GM10266 (cell line): Measurements from ENCODE around the gene HS3ST6.
"Not testable (repeated sequence)": the region's sequence is repeated elsewhere in the genome, so short reads cannot be mapped to it uniquely, and the experiment has no call there.

Experiments
- DNase-seq: peaks from one replicate; pipeline ENCODE4 v3.0.0; 2012; ENCODE audit errors: extremely low spot score
- TF ChIP-seq, protein P1 (sequence below): IDR thresholded peaks from 2 replicates; pipeline ENCODE4 v1.5.1; 2012; ENCODE audit warnings: mild to moderate bottlenecking, low read depth; ENCODE audit not compliant: control insufficient read depth, insufficient read depth; ENCODE audit errors: missing control alignments

HS3ST6 gene

DNA sequence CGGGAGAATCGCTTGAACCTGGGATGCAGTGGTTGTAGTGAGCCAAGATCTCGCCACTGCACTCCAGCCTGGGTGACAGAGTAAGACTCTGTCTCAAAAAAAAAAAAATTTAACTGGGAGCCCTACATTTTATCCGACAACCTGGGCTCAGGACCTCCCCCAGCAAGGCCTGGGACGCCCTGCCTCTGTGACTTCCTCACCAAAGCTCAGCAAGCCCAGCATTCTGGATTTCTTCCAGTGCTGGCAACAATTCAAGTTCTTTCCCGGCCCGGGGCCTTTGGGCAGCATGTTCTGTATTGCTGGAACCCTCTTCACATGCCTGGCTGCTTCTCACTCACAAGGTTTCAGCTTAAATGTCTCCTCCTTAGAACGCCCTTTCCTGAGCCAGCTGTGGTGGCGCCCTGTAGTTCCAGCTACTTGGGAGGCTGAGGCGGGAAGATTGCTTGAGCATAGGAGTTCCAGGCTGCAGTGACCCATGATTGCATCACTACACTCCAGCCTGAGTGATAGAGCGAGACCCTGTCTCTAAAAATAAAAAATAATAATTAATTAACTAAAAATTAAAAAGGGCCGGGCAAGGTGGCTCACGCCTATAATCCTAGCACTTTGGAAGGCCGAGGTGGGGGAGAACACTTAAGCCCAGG, 30.4 kb downstream of the HS3ST6 start:
- TF ChIP-seq, protein P1, sequence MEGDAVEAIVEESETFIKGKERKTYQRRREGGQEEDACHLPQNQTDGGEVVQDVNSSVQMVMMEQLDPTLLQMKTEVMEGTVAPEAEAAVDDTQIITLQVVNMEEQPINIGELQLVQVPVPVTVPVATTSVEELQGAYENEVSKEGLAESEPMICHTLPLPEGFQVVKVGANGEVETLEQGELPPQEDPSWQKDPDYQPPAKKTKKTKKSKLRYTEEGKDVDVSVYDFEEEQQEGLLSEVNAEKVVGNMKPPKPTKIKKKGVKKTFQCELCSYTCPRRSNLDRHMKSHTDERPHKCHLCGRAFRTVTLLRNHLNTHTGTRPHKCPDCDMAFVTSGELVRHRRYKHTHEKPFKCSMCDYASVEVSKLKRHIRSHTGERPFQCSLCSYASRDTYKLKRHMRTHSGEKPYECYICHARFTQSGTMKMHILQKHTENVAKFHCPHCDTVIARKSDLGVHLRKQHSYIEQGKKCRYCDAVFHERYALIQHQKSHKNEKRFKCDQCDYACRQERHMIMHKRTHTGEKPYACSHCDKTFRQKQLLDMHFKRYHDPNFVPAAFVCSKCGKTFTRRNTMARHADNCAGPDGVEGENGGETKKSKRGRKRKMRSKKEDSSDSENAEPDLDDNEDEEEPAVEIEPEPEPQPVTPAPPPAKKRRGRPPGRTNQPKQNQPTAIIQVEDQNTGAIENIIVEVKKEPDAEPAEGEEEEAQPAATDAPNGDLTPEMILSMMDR: no peak
- no peak for DNase-seq

DNA sequence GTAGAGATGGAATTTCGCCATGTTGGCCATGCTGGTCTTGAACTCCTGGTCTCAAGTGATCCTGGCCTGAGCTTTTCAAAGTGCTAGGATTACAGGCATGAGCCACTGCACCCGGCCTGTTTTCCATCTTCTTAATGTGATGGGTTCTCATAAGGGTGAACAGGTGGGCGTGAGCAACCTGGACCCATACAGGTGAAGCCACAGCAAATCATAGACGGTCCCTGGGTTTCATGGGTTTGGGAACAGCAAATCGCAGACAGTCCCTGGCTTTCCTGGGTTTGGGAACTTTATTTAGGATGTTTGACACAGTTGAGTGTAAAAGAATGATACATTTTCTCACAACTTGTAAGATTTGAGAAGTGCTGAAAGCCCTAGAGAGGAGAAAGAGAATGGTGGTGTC, 33.3 kb downstream of the HS3ST6 start:
- DNase-seq: no peak
- TF ChIP-seq, protein P1: no peak

DNA sequence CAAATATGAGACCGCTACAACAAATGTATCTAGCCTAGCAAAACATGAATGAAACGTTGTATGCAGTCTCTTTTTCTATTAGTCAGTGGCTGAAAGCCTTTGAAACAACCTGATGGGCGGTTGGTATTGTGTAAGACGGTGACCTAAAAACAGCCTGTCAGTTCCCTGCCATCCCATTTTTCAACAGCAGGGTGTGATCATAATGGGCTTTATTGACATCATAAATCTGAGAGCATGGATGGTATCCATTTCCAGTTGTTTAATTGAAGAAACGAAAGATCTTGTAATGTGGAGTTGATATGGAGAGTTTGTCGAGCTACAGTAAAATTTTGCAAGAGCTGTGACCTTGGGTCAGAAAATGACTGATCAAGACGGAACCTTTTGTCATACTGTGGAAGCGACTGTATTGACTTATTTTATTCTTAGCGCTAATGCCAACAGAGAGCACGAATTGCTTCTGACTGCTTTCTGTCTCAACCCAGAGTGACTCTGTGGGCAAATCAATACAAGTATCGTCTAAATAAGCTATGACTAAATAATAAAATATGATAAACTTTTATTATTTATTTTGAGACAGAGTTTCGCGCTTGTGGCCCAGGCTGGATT, 34.0 kb downstream of the HS3ST6 start:
- no peak for DNase-seq

DNA sequence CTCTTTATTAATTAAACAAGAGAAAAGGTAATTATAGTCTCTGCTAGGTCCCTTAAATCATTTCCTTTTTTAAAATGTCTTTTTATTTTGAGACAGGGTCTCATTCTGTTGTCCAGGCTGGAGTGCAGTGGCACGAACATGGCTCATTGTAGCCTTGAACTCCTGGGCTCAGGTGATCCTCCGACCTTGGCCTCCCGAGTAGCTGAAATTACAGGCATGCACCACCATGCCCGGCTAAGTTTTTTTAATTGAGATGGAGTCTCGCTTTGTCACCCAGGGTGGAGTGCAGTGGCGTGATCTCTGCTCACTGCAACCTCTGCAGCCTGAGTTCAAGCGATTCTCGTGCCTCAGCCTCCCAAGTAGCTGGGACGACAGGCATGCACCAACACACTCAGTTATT, 37.0 kb downstream of the HS3ST6 start:
- DNase-seq: not testable (repeated sequence)

More for the DNA sequence above, 34.0 kb downstream of the HS3ST6 start:
- TF ChIP-seq, protein P1: no peak

DNA sequence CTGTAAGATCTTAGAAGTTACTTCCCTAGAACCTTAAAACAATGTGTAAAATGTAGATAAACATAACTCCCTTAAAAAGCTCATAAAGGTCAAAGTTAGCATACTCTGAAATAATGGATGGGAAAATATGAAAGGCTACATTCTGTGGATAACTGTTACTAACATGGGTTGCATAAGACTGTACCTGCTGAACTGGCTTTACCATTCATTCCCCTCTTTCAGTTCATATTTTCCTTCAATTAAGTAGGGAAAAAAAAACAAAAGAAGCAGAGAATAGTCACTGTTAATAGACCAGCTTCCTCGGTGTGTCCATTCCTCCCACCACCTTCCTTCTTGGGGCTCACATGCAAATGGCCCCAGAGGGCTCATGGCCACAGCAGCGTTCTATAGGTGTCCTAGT, 38.7 kb downstream of the HS3ST6 start:
- TF ChIP-seq, protein P1: no peak
- no peak for DNase-seq

DNA sequence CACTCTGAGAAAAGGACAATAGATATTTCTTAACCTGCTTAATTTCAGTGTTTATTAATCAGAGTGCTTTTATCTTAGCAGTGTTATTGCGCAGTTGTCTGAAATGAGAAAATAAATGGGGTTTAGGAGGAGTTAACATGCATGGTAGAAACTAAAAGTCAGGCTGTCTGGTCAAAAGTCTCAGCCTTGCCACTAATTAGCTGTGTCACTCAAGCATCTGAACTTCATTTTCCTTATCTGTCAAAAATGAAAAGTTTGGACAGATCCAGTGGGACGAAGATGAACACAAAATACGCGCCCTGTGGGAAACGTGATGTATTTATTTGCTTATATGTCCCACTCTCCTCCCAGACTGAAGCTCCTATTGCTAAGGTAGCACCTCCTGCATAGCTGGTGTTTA, 40.0 kb downstream of the HS3ST6 start:
- no peak for DNase-seq
- TF ChIP-seq, protein P1: no peak

DNA sequence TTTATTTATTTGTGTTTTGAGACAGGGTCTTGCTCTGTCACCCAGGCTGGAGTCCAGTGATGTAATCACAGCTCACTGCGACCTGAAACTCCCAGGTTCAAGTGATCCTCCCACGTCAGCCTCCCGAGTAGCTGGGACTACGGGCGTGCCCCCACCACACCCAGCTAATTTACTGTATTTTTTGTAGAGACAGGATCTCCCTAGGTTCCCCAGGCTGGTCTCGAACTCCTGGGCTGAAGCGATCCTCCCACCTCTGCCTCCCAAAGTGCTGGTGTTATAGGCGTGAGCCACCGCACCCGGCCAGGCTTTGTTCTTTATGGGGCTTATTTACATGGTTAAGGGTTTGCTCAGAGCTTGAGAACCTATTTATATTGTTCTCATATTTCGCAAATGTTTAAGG, 40.4 kb downstream of the HS3ST6 start:
- DNase-seq: no peak
- TF ChIP-seq, protein P1: no peak
